DMS153 treated with DMSO at 0.1 percent for 48 hours (cell line): Measurements from ENCODE around the gene STYK1.
A peak's percentile ranks its signal among the peaks of the same experiment; 100 is the strongest.

ENCODE experiments used
- DNase-seq: peaks from one replicate; lab custom pipeline; 2025; ENCODE audit not compliant: unreplicated experiment; lab: John Stamatoyannopoulos, UW

STYK1 gene

GRCh38 chr12:10673659-10674384 lies at the start of gene STYK1:
STYK1 (minus strand) TSS chr12:10674052; CDS start chr12:10634618, 39,434 bp downstream.
- peak; percentile 70 for DNase-seq

- peak; percentile 25 for DNase-seq
Observed at GRCh38 chr12:10722905-10723746, 49.3 kb upstream of the STYK1 start, which contains the start of gene YBX3. YBX3 (minus strand) TSS chr12:10723323; CDS start chr12:10723111, 212 bp downstream.

GRCh38 chr12:10722502-10722904 lies 48.7 kb upstream of the STYK1 start:
- peak; percentile 48 for DNase-seq

GRCh38 chr12:10721651-10722501 lies 48.0 kb upstream of the STYK1 start:
- peak; percentile 67 for DNase-seq

GRCh38 chr12:10720974-10721650 lies 47.3 kb upstream of the STYK1 start:
- DNase-seq: no peak

- DNase-seq: no peak
Observed at GRCh38 chr12:10719482-10719881, 45.6 kb upstream of the STYK1 start.

- no peak for DNase-seq
Observed at GRCh38 chr12:10718279-10718821, 44.5 kb upstream of the STYK1 start.

- no peak for DNase-seq
Observed at GRCh38 chr12:10717410-10717809, 43.6 kb upstream of the STYK1 start.

GRCh38 chr12:10716704-10717315 lies 43.0 kb upstream of the STYK1 start:
- peak; percentile 75 for DNase-seq

GRCh38 chr12:10716277-10716676 lies 42.4 kb upstream of the STYK1 start:
- no peak for DNase-seq

GRCh38 chr12:10715491-10715890 lies 41.6 kb upstream of the STYK1 start:
- DNase-seq: no peak

GRCh38 chr12:10709808-10710207 lies 36.0 kb upstream of the STYK1 start:
- no peak for DNase-seq

- no peak for DNase-seq
Observed at GRCh38 chr12:10708862-10709261, 35.0 kb upstream of the STYK1 start.

- no peak for DNase-seq
Observed at GRCh38 chr12:10705655-10706054, 31.8 kb upstream of the STYK1 start.

GRCh38 chr12:10701843-10702242 lies 28.0 kb upstream of the STYK1 start:
- no peak for DNase-seq

GRCh38 chr12:10701131-10701681 lies 27.4 kb upstream of the STYK1 start:
- no peak for DNase-seq

GRCh38 chr12:10700581-10700980 lies 26.7 kb upstream of the STYK1 start:
- DNase-seq: no peak

- DNase-seq: no peak
Observed at GRCh38 chr12:10697862-10698261, 24.0 kb upstream of the STYK1 start.

- no peak for DNase-seq
Observed at GRCh38 chr12:10697156-10697555, 23.3 kb upstream of the STYK1 start.

GRCh38 chr12:10690906-10691305 lies 17.1 kb upstream of the STYK1 start:
- no peak for DNase-seq
